Epithelial cell of esophagus (primary cell): ENCODE measurements around the gene MPZL2.

Experiments used
- DNase-seq: peaks from one replicate; pipeline ENCODE4 v3.0.0; 2010; ENCODE audit warnings: low read depth
- H3K4me3 ChIP-seq: 2 replicates; pipeline ENCODE4 v1.5.1; 2011; ENCODE audit warnings: mild to moderate bottlenecking, low read length, control low read depth
- TF ChIP-seq, protein P1 (sequence below): IDR thresholded peaks from 2 replicates; pipeline ENCODE4 v1.5.1; 2011; ENCODE audit warnings: low read depth, mild to moderate bottlenecking, low read length, control low read depth, inconsistent platforms; ENCODE audit not compliant: insufficient read depth; ENCODE audit errors: missing control alignments

Gene MPZL2

DNA sequence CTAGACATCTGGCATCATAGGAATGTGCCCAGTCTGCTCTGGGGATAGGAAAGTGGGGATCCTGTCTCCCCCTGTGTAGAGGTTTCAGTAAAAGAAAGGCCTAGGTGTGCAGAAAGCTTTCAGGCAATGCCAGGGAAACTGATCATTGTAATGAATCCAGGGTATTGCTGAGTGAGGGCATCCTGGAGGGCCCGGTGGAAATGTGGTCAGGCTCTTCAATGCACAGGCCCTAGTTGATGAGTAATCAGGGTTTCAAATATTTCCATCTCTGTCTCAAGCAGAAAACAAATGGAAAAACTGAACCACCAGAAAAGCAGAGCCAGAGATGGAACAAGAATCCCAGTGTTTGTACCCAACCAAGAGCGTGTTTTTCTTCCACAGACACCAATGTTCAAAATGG is 42.5 kb upstream of the MPZL2 start:
- no peak overlapping the region for H3K4me3 ChIP-seq
- TF ChIP-seq, protein P1, sequence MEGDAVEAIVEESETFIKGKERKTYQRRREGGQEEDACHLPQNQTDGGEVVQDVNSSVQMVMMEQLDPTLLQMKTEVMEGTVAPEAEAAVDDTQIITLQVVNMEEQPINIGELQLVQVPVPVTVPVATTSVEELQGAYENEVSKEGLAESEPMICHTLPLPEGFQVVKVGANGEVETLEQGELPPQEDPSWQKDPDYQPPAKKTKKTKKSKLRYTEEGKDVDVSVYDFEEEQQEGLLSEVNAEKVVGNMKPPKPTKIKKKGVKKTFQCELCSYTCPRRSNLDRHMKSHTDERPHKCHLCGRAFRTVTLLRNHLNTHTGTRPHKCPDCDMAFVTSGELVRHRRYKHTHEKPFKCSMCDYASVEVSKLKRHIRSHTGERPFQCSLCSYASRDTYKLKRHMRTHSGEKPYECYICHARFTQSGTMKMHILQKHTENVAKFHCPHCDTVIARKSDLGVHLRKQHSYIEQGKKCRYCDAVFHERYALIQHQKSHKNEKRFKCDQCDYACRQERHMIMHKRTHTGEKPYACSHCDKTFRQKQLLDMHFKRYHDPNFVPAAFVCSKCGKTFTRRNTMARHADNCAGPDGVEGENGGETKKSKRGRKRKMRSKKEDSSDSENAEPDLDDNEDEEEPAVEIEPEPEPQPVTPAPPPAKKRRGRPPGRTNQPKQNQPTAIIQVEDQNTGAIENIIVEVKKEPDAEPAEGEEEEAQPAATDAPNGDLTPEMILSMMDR = no peak
- DNase-seq = no peak

DNA sequence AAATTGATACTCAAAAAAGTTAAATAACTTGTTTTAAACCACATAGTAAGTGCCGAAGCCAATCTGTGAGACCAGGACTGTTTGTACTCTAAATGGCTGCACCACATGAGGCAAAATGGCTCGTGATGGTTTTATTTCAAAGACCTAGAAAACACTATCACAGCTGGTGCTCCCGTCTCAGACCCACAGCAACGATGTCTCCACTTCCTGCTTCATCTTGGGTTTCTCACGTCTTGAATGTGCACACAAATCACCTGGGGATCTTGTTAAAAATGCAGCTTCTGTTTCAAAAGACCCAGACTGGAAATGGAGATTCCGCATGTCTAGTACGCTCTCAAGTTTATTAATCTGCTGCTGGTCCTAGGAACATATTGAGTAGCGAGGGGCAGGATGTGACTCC is 41.6 kb upstream of the MPZL2 start:
- no peak overlapping the region for H3K4me3 ChIP-seq
- TF ChIP-seq, protein P1 = no peak

DNA sequence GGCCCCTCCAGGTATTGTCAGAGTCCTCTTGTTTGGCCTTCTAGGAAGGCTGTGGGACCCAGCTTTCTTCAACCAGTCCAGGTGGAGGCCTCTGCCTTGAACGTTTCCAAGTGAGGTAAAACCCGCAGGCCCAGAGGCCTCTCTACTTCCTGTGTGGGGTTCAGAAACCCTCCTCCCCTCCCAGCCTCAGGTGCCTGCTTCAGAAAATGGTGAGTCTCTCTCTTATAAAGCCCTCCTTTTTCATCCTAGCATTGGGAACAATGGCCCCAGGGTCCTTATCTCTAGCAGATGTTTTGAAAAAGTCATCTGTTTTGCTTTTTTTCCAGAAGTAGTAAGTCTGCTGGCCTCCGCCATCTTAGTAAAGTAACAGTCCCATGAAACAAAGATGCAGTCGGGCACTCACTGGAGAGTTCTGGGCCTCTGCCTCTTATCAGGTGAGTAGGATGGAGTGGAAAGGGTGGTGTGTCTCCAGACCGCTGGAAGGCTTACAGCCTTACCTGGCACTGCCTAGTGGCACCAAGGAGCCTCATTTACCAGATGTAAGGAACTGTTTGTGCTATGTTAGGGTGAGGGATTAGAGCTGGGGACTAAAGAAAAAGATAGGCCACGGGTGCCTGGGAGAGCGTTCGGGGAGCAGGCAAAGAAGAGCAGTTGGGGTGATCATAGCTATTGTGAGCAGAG is 40.6 kb upstream of the MPZL2 start, which contains the start of gene CD3E:
Gene CD3E, plus strand, starts transcription at position 163 of the 681 bp plus-strand sequence. Its CDS starts 223 bp downstream, at position 386.
- H3K4me3 ChIP-seq = no peak within 1 kb of the TSS
- TF ChIP-seq, protein P1 = no peak
- no peak for DNase-seq

More for the DNA sequence above, 41.6 kb upstream of the MPZL2 start:
- no peak for DNase-seq

DNA sequence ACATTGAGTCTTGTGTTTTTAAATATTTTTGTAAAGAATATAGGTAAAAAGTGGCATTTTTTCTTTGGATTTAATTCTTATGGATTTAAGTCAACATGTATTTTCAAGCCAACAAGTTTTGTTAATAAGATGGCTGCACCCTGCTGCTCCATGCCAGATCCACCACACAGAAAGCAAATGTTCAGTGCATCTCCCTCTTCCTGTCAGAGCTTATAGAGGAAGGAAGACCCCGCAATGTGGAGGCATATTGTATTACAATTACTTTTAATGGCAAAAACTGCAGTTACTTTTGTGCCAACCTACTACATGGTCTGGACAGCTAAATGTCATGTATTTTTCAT is 40.1 kb upstream of the MPZL2 start:
- no peak overlapping the region for H3K4me3 ChIP-seq
- TF ChIP-seq, protein P1 = no peak

DNA sequence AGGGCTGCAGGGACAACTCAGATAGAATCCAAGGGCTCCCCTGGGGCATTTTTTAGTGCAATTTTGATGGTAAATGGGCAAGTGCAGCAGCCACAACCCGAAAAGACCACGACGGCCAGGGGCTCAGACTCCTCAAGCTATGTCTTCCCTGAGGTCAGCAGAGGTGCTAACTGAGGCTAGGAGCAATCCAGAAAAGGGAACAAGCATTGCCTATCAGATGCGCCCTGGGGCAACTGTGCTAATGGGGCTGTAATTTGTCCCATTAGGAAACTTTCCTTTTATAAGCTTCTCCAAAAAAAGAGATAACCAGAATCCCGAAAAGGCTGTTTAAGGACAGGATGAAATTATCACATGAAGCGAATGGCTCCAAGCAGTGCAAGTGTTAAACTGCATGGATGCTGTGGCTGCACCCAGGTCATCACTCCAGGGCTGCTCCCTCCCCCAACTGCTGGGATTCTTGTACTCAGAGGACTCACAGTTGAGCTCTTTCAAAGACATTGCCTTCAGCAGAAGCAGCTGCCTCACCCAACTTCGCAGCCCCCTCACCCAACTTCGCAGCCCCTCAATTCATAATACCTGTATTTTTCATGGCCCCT is 37.6 kb upstream of the MPZL2 start:
- no peak overlapping the region for H3K4me3 ChIP-seq
- DNase-seq = no peak
- TF ChIP-seq, protein P1 = no peak

More for the DNA sequence above, 40.1 kb upstream of the MPZL2 start:
- DNase-seq = no peak

DNA sequence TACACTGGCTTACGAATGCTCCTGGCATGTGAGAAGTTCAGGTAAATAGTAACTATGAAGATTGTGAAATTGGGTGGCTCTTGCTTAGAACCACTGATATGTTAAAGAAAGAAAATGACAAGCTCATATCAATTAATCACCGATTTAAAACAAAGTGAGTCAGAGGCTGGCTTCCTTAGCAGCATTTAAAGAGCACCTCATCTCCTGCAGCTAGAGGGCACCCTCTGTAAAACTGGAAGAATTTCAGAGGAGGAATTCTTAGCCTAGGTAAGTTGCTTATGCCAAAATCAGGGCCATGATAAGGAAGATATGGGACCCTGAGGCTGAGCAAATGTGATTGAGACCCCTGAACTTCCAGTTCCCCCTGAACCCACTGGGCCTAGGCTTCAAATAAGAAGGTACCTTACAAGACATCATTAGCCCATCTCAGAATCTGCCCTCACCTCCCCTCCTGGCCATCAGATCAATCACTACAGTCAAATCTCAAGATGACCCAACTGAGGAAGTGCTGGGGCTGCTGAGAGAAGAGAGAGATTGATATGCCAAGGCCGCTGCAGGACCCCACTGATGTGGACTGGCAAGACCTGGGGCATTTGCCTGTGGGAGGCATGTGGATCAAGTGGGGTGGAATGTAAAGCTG is 31.8 kb upstream of the MPZL2 start:
- TF ChIP-seq, protein P1 = peak; percentile 80
- peak; percentile 92 for DNase-seq
- H3K4me3 ChIP-seq = no peak overlapping the region

DNA sequence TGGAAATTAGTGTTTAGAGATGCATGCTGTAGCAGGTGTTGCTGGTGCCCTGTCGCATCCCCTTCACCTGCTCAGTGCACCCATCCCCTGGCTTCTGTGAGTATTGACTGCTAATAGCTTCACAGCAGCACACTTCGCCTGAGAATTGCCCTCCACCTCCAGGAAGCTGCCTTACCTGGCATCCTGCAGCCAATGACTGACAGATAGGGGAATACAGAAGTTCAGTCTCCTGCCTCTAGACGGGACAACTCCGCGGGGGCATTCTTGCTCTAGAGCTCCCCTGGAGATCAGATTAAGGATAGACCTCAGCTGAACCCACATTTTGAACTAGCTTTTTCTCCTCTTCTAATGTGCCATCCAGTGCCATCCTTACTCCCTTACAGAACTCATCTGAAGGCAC is 31.1 kb upstream of the MPZL2 start:
- no peak for DNase-seq
- TF ChIP-seq, protein P1 = no peak
- no peak overlapping the region for H3K4me3 ChIP-seq
